IMR-90 (cell line): Measurements from ENCODE around the gene SEMA3G.

Experiments
- BHLHE40 ChIP-seq: fragments of 150-350 bp; IDR thresholded peaks from 2 replicates; pipeline ENCODE4 v1.6.1; 2016; ENCODE audit warnings: mild to moderate bottlenecking, low read depth, low read length
- CHD1 ChIP-seq: IDR thresholded peaks from 2 replicates; pipeline ENCODE4 v1.6.1; 2012; ENCODE audit warnings: low read depth, low read length, improper control_type of control experiment
- CTCF ChIP-seq: conservative IDR thresholded peaks from 2 replicates; pipeline ENCODE4 v1.5.1; 2012; ENCODE audit warnings: mild to moderate bottlenecking, low read depth, low read length, improper control_type of control experiment
- POLR2A ChIP-seq: IDR thresholded peaks from 2 replicates; pipeline ENCODE4 v1.6.1; 2012; ENCODE audit warnings: mild to moderate bottlenecking, low read depth, low read length
- RAD21 ChIP-seq: IDR thresholded peaks from 2 replicates; pipeline ENCODE4 v1.6.1; 2012; ENCODE audit warnings: low read length, improper control_type of control experiment
- RFX5 ChIP-seq: IDR thresholded peaks from 2 replicates; pipeline ENCODE4 v1.8.0; 2012; ENCODE audit warnings: low read depth, mild to moderate bottlenecking, low read length, moderate library complexity

GRCh38 chr3:52435246-52436101 is 9.4 kb downstream of the SEMA3G start:
- no peak for TF ChIP-seq CTCF
- no peak for TF ChIP-seq POLR2A
- TF ChIP-seq RAD21: no peak
- TF ChIP-seq RFX5: no peak
- TF ChIP-seq BHLHE40: no peak
- TF ChIP-seq CHD1: no peak
